GM19025 (cell line): ENCODE measurements around the gene FBXO42.

Source experiments
- ATAC-seq: cut with Tn5 transposase; IDR thresholded peaks from one replicate; pipeline ENCODE4 v1.9.1; 2021; ENCODE audit warnings: mild to moderate bottlenecking, low read depth, moderate library complexity; ENCODE audit not compliant: unreplicated experiment

The FBXO42 gene

DNA sequence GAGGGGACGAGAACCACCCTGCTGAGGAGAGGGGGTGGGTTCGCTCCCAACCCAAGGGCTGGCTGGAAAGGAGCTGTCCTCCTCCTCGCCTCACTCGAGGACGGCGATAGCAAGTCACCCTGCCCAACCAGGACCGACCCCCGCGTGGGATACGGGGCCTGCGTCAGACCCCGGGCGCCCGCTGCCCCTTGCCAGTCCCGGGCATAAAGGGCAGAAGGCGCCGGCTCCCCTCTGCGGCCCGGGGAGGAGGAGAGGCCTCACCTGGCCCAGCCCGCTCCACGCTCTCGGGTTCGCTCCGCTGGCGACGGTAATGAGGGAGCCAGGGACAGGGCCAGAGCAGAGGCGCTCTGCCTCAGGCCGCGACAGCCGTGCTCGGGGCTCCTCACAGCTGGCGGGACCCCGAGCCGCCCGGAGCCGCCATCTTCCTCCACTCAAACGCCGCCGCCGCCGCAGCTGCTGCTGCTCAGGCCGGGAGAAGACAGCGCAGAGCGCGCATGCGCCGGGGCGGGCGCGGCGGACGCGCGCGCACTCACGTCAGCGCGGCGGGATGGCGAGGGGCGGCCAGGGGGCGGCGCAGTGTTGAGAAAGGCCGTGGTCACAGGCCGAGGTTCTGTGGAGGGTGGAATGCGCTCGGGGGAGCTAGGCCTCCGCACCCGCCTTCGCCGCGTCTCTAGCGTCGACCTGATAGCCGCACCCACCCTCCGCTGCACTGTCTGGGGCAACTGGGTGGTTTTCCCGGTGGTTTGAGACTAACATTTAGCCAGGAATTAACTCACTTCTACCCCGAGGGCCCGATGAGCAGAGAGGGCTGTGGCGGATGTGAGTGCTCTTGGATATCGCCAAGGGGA lies at the start of gene FBXO42:
Gene FBXO42, minus strand, starts transcription at position 487 of the 848 bp plus-strand sequence. CDS start 37,062 bp downstream, outside the sequence.
- peak; percentile 88 for ATAC-seq

DNA sequence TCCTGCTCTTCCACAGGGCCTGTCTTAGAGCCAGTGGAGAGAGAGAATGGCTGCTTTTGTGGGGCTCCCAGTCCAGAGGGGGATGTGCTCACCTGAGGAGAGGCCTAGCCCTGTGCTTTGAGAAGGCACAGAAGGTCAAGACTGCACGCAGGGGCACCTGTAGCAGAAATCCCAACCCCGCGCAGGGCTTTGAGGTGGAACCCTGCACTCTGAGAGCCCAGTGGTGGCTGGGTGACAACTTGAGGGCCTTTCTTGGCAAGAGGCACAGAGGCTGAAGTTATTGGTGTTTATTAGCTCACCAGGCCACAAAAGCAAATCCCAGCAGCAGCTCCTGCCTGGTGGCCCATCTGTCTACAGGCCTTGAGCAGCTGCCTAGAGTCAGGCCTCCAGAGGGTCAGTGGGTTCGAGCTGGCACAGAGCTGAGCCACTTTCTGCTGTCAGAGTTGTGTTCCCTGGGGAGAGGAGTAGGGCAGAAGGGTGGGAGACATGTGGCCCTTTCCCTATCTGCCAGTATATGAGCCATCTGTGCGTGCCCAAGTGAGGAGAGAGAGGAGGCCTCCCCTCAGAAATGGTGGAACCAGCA lies 46.2 kb upstream of the FBXO42 start:
- ATAC-seq = no peak

DNA sequence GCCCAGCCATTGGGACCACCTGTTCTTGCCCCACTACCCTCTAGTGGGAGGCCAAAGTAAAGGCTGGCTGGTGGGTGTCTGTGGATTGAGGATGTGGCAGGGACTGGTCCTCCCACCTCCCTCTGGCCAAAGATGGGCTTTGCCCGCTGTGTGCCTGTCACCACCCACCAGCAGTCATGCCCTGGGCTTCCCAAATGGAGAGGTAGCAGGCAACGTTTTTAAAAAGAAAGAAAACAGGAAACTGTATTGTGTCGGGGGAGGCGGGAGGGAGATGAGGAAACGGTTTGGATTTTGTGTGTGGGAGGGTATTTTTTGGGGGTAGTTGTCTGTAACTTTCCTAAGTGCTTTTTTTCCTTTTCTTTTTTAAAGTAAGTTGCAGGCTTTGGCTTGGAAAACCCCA lies 44.8 kb upstream of the FBXO42 start:
- no peak for ATAC-seq

DNA sequence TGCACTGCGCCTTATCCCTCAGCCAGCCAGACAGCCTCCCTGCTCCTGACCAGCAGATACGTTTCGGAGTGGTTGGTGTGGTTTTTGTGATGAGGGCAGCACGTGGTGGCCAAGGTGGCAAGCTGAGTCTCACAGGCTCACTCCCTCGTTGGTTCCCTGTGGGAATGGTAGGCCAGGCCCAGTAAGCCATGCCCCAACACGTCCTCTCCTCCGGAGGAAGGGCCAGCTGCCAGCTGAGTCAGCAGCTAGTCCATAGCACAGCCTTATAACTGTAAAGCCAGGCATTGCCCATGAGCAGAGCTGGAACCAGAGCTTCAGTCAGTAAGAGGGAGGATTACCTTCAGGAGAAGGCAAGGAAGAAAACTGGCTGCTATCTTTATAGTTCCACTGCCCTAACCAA lies 44.3 kb upstream of the FBXO42 start:
- ATAC-seq = no peak

DNA sequence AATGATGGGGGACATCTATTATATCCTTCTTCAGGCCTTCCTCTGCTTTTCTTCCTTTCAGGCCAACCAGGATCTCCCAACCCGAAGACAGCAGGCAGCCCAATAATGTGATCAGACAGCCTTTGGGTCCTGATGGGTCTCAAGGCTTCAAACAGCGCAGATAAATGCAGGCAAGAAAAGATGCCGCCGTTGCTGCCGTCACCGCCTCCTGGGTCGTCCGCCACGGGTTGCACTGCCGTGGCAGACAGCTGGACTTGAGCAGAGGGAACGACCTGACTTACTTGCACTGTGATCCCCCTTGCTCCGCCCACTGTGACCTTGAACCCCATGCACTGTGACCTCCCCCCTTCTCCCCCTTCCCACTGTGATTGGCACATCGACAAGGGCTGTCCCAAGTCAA lies 42.7 kb upstream of the FBXO42 start:
- ATAC-seq = no peak

DNA sequence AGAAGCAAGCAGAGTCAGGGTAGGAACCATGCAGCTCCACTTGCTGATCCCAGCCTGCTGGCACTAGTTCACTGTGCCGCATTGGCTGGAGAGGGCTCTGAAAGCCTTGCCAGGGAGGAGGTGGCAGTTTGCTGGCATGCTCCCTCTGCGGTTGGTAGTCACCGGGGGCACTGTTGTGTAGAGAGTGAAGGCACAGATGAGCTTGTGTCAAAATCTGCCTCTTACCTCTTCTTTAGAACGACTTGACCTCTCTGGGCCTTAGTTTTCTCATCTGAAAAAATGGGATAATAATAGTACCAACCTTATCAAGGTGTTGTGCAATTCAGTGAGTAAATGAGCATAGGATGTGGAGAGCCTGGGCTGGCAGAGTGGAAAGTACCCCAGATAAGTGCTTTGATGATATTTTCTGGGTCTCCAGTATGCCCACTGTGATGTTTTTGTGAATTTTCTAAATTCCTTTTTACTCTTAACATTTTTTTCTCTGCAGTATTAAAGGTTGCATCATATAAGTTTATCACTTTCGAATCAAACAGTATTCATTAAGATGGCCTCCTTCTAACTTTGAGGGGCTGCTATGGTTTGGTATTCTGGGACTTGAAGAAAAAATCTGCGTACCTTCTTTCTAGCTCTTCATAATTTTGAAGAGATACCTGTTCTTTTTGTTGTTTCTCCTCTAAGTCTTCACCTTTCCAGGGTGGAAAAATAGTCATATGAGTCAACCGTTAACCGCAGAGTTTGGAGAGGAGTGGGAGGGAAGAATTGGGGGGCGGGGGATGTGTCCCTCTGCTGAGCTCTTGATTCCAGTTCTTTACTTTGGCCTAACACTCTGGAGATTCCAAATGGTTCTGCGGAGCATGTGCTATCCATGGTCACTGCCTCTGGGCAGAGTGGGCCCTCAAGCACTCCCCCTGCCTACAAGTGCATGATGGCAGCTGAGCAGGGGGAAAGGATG lies 41.6 kb upstream of the FBXO42 start:
- no peak for ATAC-seq

DNA sequence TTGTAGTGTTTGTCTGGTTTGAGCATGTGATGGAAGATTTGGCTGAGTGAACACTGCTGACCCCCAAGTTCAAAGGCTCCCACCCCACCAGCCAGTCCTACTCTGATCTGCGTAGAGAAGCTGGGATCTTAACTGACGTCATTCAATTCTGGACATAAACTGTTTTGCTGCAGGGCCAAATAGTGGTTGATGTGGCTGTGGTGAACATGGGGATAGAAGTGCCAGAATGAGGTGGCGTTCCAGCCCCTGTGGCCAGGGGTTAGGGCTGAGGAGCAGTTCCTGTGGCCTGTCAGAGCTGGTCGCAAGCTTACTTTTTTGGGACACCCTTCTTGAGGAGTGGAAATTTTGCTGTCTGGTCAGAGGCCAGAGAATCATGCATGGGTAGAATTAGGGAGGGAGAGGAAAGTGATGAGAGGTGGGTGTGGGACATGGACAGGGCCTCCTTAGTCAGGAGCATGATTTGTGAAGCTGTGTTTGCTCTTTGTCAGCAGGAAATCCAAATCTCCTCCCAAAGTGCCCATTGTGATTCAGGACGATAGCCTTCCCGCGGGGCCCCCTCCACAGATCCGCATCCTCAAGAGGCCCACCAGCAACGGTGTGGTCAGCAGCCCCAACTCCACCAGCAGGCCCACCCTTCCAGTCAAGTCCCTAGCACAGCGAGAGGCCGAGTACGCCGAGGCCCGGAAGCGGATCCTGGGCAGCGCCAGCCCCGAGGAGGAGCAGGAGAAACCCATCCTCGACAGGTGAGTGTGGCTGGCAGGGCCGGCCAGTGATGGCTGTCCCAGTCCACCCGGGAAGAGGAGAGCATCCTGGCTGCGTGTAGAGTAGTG lies 40.7 kb upstream of the FBXO42 start:
- no peak for ATAC-seq

DNA sequence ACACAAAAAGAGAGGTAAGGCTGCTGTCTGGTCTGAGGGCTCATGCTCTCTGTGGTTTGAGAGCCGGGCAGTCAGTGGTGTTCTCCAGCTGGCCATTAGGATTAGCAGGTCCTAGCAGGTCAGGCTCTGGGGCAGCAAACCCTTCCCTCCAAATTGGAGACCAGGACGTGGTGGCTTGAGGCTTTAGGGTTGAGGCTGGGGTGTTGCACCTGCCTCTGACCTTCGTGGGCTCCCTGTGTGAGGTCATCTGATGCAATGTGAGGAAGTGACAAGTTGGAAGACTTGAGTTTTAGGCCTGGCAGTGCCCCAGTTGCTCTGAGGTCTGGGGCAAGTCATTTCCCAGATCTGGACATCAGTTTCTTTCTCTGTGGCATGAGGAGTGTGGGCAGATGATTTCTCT lies 39.1 kb upstream of the FBXO42 start:
- no peak for ATAC-seq

DNA sequence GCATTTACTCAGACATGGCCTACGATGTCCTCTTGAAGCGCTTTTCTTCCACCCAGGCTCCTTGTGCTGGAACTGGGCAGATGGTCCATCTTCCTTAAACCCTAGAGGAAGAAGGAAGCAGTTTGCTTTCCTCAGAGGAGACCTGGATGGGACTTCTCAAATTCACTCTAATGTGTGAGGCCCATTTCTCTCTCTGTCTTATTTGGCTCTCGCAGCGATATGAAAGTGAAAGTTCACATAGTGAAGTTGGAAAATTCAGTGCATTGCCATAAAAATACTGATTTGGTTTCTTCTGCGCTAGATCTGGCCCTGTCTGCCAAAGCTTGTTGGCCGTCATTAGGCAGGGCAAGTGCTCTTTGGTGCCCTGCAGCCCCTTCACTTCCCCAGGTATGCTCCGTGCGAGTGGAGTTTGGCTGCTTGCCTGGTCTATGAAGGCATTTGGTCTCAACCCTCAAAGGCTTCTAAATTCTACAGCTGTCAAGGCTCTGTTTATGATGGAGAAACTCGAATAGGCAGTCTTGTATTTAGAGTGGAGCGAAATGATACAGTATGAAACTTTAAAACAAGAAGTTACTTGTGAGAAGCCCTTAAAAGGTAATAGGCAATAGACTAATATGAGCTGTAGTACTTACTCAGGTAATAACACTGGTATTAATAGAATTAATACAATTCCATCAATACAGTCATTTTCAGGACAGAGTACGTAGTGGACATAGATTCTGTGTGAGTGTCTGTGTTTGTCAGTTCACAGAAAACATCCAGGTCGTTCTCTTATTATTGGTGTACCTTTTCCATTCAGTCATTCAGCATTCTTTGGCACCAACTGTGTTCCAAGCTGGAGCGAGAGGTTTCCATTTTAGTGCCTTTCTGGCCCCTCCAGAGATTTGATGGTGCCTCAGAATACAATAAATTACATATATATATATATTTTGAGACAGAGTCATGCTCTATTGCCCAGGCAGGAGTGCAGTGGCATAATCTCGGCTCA lies 35.2 kb upstream of the FBXO42 start:
- ATAC-seq = no peak

DNA sequence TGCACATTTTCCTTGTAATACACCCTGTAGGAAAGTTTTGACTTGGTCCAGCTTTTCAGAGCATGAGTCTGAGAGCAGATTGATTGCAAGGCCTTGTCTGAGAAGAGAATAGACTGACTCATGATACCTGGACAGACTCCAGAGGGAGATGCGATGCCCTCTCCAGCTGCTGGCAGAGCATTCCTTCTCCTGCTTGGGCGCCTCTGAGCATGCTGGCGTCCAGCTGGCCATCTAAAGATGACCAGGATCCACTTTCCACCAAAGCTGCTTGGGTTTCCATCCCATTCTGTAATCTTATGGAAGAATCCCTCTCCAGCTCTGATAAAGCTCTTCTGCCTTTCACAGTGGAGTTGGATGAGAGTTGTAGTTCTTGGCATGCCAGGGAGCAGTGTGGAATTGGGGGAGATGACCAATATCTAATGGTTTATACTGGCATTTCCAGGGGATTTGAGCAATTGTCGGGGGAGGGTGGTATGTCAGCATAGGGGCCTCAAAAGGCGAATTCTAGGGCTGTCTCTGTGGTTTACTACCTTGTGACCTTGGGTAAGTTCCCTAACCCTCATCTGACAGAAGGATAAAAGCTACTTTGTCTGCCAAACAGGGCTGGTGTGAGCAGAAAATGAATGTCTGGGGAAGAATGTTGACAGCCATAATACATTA lies 34.3 kb upstream of the FBXO42 start:
- no peak for ATAC-seq

DNA sequence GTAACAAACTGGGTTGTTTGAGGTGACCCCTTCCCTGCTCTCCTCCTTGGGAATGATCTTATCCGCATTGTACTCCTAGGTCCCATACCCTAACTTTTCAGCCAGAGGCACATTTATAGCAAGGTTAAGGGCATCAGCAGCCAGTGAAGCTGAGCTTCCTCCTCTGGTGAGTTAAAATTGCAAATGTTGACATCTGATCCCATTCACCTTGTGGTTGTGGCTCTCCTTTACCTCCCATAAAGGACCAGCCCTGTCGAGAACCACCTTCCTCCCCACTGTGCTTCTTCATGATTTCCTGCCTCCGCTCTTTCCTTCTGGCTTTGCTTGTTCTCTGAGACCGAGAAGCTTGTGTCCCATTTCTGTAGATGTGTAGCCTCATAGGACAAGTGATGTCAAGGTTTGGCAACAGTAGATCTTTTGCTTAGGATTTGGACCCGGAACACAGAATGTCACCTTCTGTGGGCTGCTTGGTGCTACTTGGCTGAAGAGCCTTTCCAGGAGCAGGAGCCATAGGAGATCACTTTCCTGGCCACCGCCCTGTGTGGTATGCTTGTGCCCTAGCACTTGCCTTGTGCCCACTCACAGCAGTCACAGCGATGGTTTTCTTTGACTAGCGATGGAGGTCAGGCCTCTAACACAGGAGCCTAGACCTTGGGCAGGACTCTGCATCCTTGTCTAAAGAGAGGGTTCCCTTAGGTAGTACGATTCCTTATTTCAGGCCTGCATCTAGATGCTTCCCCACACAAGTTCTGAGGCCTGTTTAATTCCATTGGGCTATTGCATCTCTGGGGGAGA lies 33.6 kb upstream of the FBXO42 start:
- ATAC-seq = no peak

DNA sequence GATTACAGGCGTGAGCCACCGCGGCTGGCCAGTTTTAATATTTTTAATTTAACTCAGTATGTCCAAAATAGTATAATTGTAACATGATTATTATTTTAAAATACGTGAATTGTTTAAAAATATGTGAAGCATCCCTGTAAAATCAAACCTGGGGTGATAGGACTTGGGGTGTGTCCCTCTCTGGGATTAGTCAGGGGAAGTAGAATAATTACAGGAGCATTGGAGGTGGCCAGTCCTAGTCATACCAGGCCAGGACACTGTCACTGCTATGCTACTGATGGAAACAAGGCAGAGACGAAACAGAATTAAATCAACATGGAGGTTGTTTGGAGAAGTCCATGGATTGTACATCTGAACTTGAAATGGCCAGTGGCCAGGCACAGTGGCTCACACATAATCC lies 31.6 kb upstream of the FBXO42 start:
- ATAC-seq = no peak

DNA sequence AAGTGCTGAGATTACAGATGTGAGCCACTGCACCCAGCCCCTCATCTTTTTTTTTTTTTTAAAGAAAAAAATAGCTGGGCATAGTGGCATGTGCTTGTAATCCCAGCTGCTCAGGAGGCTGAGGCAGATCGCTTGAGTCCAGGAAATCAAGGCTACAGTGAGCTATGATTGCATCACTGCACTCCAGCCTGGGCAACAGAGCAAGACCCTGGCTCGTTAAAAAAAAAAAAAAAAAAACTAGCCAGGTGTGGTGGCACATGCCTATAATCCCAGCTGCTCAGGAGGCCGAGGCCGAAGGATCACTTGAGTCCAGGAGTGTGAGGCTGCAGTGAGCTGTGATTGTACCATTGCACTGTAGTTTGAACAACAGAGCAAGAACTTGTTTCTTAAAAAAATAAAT lies 28.6 kb upstream of the FBXO42 start:
- no peak for ATAC-seq

DNA sequence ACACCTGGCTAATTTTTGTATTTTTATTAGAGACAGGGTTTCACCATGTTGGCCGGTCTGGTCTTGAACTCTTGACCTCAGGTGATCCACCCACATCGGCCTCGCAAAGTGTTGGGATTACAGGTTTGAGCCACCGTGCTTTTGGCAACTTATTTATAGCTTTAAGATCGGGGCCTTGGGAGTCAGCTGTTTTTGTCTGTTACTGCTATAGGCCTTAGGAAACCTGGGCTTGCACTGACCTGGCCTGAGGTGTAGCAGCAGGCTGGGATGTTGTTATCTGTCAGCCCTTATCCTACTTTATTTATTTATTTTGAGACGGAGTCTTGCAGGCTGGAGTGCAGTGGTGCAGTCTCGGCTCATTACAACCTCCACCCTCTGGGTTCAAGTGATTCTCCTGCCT lies 26.2 kb upstream of the FBXO42 start:
- no peak for ATAC-seq

DNA sequence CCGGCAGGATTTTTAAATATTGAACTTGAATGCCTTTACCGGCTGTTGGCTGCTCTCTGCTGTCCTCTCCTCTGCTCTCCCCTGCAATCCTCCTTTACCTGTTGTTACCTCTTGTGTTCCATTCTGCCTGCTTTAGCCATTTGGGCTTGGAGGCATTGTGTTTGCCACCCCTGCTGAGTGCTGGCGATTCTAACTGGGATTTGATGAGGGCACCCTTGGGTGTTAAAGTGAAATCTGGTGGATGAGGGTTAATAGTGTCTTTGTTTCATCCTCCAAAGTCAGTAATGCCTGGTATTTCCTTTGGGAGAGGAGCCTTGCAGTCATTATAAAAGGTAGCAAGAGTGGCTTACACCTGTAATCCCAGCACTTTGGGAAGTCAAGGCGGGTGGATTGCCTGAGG lies 24.7 kb upstream of the FBXO42 start:
- no peak for ATAC-seq

DNA sequence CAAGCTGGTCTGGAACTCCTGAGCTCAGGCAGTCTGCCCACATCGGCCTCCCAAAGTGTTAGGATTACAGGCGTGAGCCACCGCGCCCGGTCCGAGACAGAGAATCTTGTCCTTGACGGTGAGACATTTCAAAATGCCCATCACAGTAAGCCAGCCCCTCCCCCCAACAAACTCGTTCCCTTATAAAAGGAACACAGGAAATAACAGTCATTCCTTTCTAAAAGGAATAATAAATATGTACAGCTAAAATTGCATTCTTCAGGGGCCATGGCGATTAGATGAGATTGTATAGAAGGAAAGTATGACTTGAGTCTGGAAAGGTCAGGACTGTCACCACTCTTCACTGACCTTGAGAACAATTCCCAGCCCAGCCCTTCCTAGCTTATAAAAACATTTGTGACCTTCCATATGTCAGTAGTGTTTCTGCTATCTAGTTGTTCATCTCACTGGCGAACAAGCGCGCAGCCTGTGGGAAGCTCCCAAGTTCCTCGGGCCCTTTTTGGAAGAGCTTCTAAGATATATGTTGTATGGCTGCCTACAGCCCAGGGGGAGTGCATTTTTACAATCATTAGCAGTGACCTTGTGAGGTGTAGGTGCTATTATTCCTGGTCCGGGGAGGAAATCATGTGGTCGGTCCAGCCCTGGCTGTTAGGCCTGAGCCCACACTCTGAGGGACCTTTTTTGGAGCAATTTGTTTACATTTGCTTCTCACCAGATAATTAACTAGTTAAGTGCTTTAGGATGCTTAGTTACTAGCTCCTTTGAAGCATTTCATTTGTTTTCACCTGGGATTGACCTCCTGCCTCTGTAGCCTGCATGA lies 23.5 kb upstream of the FBXO42 start:
- no peak for ATAC-seq

DNA sequence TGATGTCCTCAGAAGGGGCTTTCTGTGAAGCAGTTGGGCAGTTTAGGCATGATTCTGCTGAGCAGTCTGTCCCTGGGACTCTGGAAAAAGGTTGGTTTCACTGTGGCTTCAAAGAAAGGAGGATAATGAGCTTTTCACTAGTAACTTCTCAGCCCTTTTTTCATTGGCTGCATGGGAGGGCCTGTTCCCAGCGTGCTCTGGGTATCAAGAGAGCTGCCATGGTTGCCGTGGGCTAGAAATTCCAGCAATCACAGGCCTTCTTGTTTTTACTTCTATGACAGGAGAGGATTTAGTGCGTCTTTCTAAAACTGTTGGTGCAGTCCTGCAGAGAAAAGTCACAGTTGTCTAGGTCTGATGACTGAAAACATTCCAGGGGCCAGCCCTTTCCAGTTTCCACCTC lies 22.0 kb upstream of the FBXO42 start:
- no peak for ATAC-seq
